Heart left ventricle (tissue), 13 donors: ENCODE measurements around the gene PDGFD.

Source experiments
- CTCF ChIP-seq, 12 donors: fragments of 200-600 bp; sonication (generic) in 4 of 12; IDR thresholded peaks; one replicate each; pipeline versions ENCODE4 v1.5.0 to v1.8.0; 2018 to 2022; ENCODE audit warnings: antibody characterized with exemption in 12 of 12, mild to moderate bottlenecking in 5 of 12
- POLR2A ChIP-seq, 2 donors: fragments of 450-650 bp; IDR thresholded peaks; one replicate each; pipeline ENCODE4 v1.6.1; 2017; ENCODE audit warnings: antibody characterized with exemption in 2 of 2, mild to moderate bottlenecking in 2 of 2, moderate library complexity in 2 of 2
- donor health status: ischemic (EF 13 %, LVEDD 7.1; RV severe dilation, severe dysfunction).
- donor health status: DM: no; HTN: yes; CAD: no.
- donor health status: DM: no; HTN: no; CAD: no.
- donor health status: ischemic (EF 25% LVEDD 6.9; RV normal size, moderate dysfunction).
- donor health status: ischemic (EF 25% LVEDD 5.7; RV mildly dilated, moderate dysfunction).
- donor health status: ischemic (EF 35%, LVEDD 5.7; RV mildly dilated, moderate dysfunction).
- donor health status: nonischemic (EF 11% LVEDD 7.7; RV severe dilation, severe dysfunction).
- donor health status: DM: yes; HTN: yes; CAD: no.
- donor health status: PGD.
- donor health status: ischemic (EF 29% LVEDD 5.4; RV normal size, mild dysfunction).
- donor health status: nonischemic (EF 23%, LVEDD 6.1; RV moderate dilation, normal function).

- TF ChIP-seq POLR2A (IDR thresholded peaks at IDR 0.05) = no peak
- no peak for TF ChIP-seq CTCF (IDR thresholded peaks at IDR 0.05)
These were observed 170.4 kb downstream of the PDGFD start for GRCh38 chr11:103993507-103993906.
